Inflammatory macrophage treated with lipopolysaccharide for 1 hour (primary cell): ENCODE measurements around the gene VSTM4.

Source experiments
- DNase-seq, 2 donors: peaks; one replicate each; pipeline ENCODE4 v3.0.0-alpha.2; 2020 to 2022

Gene VSTM4

GRCh38 chr10:49037187-49037586 lies 78.1 kb downstream of the VSTM4 start:
- DNase-seq: no peak

GRCh38 chr10:49036638-49037037 lies 78.7 kb downstream of the VSTM4 start:
- no peak for DNase-seq

GRCh38 chr10:49035920-49036319 lies 79.4 kb downstream of the VSTM4 start:
- no peak for DNase-seq

GRCh38 chr10:49034925-49035324 lies 80.4 kb downstream of the VSTM4 start:
- DNase-seq: no peak

GRCh38 chr10:49033939-49034338 lies 81.4 kb downstream of the VSTM4 start:
- no peak for DNase-seq

- no peak for DNase-seq
These were observed 85.7 kb downstream of the VSTM4 start for GRCh38 chr10:49029666-49030065.

- DNase-seq: no peak
These were observed 86.7 kb downstream of the VSTM4 start for GRCh38 chr10:49028639-49029038.

GRCh38 chr10:49025347-49025983 lies 89.9 kb downstream of the VSTM4 start:
- no peak for DNase-seq

- DNase-seq: no peak
These were observed 90.8 kb downstream of the VSTM4 start for GRCh38 chr10:49024484-49024883.

GRCh38 chr10:49023752-49024151 lies 91.6 kb downstream of the VSTM4 start:
- DNase-seq: no peak

- DNase-seq: no peak
These were observed 92.3 kb downstream of the VSTM4 start for GRCh38 chr10:49023071-49023470.

- no peak for DNase-seq
These were observed 93.6 kb downstream of the VSTM4 start for GRCh38 chr10:49021685-49022084.

- no peak for DNase-seq
These were observed 99.6 kb downstream of the VSTM4 start for GRCh38 chr10:49015700-49016099.

- peak in 1 of 2 donors; percentile 3 for DNase-seq
These were observed 102.7 kb downstream of the VSTM4 start for GRCh38 chr10:49012603-49013002.

GRCh38 chr10:49011756-49012155 lies 103.6 kb downstream of the VSTM4 start:
- DNase-seq: no peak

- DNase-seq: no peak
These were observed 104.5 kb downstream of the VSTM4 start for GRCh38 chr10:49010865-49011264.

GRCh38 chr10:49010295-49010694 lies 105.0 kb downstream of the VSTM4 start:
- DNase-seq: peak; percentile 2 to 15

- no peak for DNase-seq
These were observed 105.9 kb downstream of the VSTM4 start for GRCh38 chr10:49009199-49009979.

GRCh38 chr10:49008505-49009198 lies 106.7 kb downstream of the VSTM4 start:
- DNase-seq: no peak

- no peak for DNase-seq
These were observed 107.2 kb downstream of the VSTM4 start for GRCh38 chr10:49008091-49008490.

GRCh38 chr10:49007129-49007528 lies 108.2 kb downstream of the VSTM4 start:
- no peak for DNase-seq

- no peak for DNase-seq
These were observed 110.1 kb downstream of the VSTM4 start for GRCh38 chr10:49005270-49005669.

- no peak for DNase-seq
These were observed 113.3 kb downstream of the VSTM4 start for GRCh38 chr10:49001870-49002672.
